CD4-positive, alpha-beta T cell (primary cell): Measurements from ENCODE around the gene MAGI1. TPM values are rescaled to one million over a fixed set of nuclear protein-coding genes. Genes with fewer than 3 reads are reported as not detected.

Experiments used
- ATAC-seq: fragments of 200-7000 bp; cut with Tn5 transposase; one replicate; pipeline ENCODE4 v1.10.0; 2022; ENCODE audit warnings: mild to moderate bottlenecking; ENCODE audit not compliant: poor library complexity
- CTCF ChIA-PET: fragments of 350-600 bp; sonication (Branson Sonifier 250); formaldehyde crosslinking; loops from one replicate; lab custom pipeline; 2021; ENCODE audit warnings: antibody characterized with exemption, inconsistent platforms; lab: Charles Lee
- POLR2A ChIA-PET: fragments of 350-600 bp; sonication (Branson Sonifier 250); formaldehyde crosslinking; loops from one replicate; lab custom pipeline; 2021; ENCODE audit warnings: antibody characterized with exemption, inconsistent platforms; lab: Charles Lee
- DNase-seq, 14 experiments: peaks; one replicate each; pipeline ENCODE4 v3.0.0-alpha.2; 2013 to 2020; ENCODE audit warnings: mixed read lengths in 2 of 14
- H3K27ac ChIP-seq, 2 donors: one replicate each; pipeline versions ENCODE4 v1.5.1 to v1.7.0; 2013; ENCODE audit warnings: low read length in 2 of 2, low read depth in 1 of 2, mild to moderate bottlenecking in 1 of 2
- H3K27me3 ChIP-seq, 2 experiments: 1 replicate in 1 of 2; 2 replicates in 1 of 2; pipeline versions ENCODE4 v1.6.1 to v1.7.0; 2013; ENCODE audit warnings: low read length in 2 of 2, control low read depth in 1 of 2, mild to moderate bottlenecking in 1 of 2, moderate library complexity in 1 of 2; ENCODE audit not compliant: insufficient read depth in 2 of 2, control insufficient read depth in 1 of 2
- H3K36me3 ChIP-seq: one replicate; pipeline ENCODE4 v1.6.1; 2013; ENCODE audit warnings: low read length, control low read depth; ENCODE audit not compliant: insufficient read depth
- H3K4me1 ChIP-seq: one replicate; pipeline ENCODE4 v1.6.1; 2013; ENCODE audit warnings: low read length, control low read depth; ENCODE audit not compliant: insufficient read depth
- H3K4me3 ChIP-seq: one replicate; pipeline ENCODE4 v1.5.1; 2013; ENCODE audit warnings: mild to moderate bottlenecking, low read length, moderate library complexity
- H3K9me3 ChIP-seq, 2 experiments: 1 replicate in 1 of 2; 2 replicates in 1 of 2; pipeline versions ENCODE4 v1.6.1 to v1.7.0; 2013; ENCODE audit warnings: low read length in 2 of 2, mild to moderate bottlenecking in 2 of 2, control low read depth in 1 of 2, moderate library complexity in 1 of 2; ENCODE audit not compliant: control insufficient read depth in 1 of 2, insufficient read depth in 1 of 2
- H3K27ac Mint-ChIP-seq: one replicate; pipeline ENCODE4 v1.8.0; 2020; ENCODE audit warnings: mixed read lengths
- H3K27me3 Mint-ChIP-seq: one replicate; pipeline ENCODE4 v1.8.0; 2021; ENCODE audit warnings: mixed read lengths
- H3K36me3 Mint-ChIP-seq: one replicate; pipeline ENCODE4 v1.8.0; 2021; ENCODE audit warnings: low read depth, mixed read lengths
- H3K4me1 Mint-ChIP-seq: one replicate; pipeline ENCODE4 v1.8.0; 2021; ENCODE audit warnings: low read depth, mixed read lengths
- H3K4me3 Mint-ChIP-seq: one replicate; pipeline ENCODE4 v1.8.0; 2020; ENCODE audit warnings: mild to moderate bottlenecking, mixed read lengths
- H3K9me3 Mint-ChIP-seq: one replicate; pipeline ENCODE4 v1.8.0; 2020; ENCODE audit warnings: mixed read lengths
- CTCF ChIP-seq: fragments of 200-600 bp; IDR thresholded peaks from one replicate; pipeline ENCODE4 v1.8.0; 2022; ENCODE audit warnings: antibody characterized with exemption, mild to moderate bottlenecking
- intact Hi-C, 2 experiments: fragments of 100-400 bp; cut with DNase I in 1 of 2; cut with micrococcal nuclease in 1 of 2; formaldehyde crosslinking; loops; one replicate each; pipeline versions ENCODE4 v1.15.1 to v1.9.0; 2023 to 2025; cut with DNase I, micrococcal nuclease
- total RNA-seq, 174 experiments: library from RNA in 2 of 174; stranded (reverse) in 2 of 174; gene quantifications; one replicate each; pipeline ENCODE4 v1.2.3 and lab custom pipeline; 2021 to 2026

Gene MAGI1
- total RNA-seq, 2 experiments from 2014 or later, result not detected

- POLR2A ChIA-PET, result no interaction called here
- CTCF ChIA-PET, result interaction anchor here (1.9 kb wide), 1 partner anchor 10 kb away, joined by 4 read pairs; no protein-coding TSS in a partner anchor
- Mint-ChIP-seq H3K27me3 (no peaks in the 10 kb centered on the region), H3K27ac (no peak overlapping the region), H3K4me1 (no peaks in the 10 kb centered on the region), H3K4me3 (no peak overlapping the region), H3K9me3 (peaks cover 4% of the 10 kb centered on the region), H3K36me3 (no peaks in the 10 kb centered on the region)
- ATAC-seq (no peak), DNase-seq (no peak)
- H3K4me3 ChIP-seq, result no peak overlapping the region
- H3K9me3 ChIP-seq, result peaks cover 0 to 4% of the 10 kb centered on the region in 2 experiments
- H3K36me3 ChIP-seq, result no peaks in the 10 kb centered on the region
- H3K27ac ChIP-seq, result no peak overlapping the region
- TF ChIP-seq CTCF, result no peak
- H3K4me1 ChIP-seq, result no peaks in the 10 kb centered on the region
- intact Hi-C loops, result no loop called here
- no peaks in the 10 kb centered on the region for H3K27me3 ChIP-seq
Measured at GRCh38 chr3:65995515-65995914, 43.2 kb downstream of the MAGI1 start.

- ChIA-PET POLR2A (no interaction called here), CTCF (interaction anchor here (1.9 kb wide), 1 partner anchor 9 kb away, joined by 4 read pairs; no protein-coding TSS in a partner anchor)
- Histone ChIP-seq H3K27ac (no peak overlapping the region), H3K4me3 (no peak overlapping the region), H3K4me1 (no peaks in the 10 kb centered on the region), H3K36me3 (no peaks in the 10 kb centered on the region), H3K9me3 (peaks cover 0 to 4% of the 10 kb centered on the region in 2 experiments), H3K27me3 (no peaks in the 10 kb centered on the region)
- H3K9me3 Mint-ChIP-seq, result peaks cover 4% of the 10 kb centered on the region
- no peak for ATAC-seq
- no peak for TF ChIP-seq CTCF
- intact Hi-C loops, result no loop called here
- H3K4me3 Mint-ChIP-seq, result no peak overlapping the region
- DNase-seq, result no peak
- H3K27ac Mint-ChIP-seq, result no peak overlapping the region
- H3K27me3 Mint-ChIP-seq, result no peaks in the 10 kb centered on the region
- H3K36me3 Mint-ChIP-seq, result no peaks in the 10 kb centered on the region
- no peaks in the 10 kb centered on the region for H3K4me1 Mint-ChIP-seq
Measured at GRCh38 chr3:65995030-65995429, 43.7 kb downstream of the MAGI1 start.

GRCh38 chr3:65993134-65993900 is 45.4 kb downstream of the MAGI1 start:
- H3K4me1 ChIP-seq, result no peaks in the 10 kb centered on the region
- intact Hi-C loops, result no loop called here
- Mint-ChIP-seq H3K9me3 (peaks cover 4% of the 10 kb centered on the region), H3K4me3 (no peak overlapping the region), H3K4me1 (no peaks in the 10 kb centered on the region), H3K36me3 (no peaks in the 10 kb centered on the region), H3K27me3 (peaks cover 1% of the 10 kb centered on the region), H3K27ac (no peak overlapping the region)
- H3K4me3 ChIP-seq, result no peak overlapping the region
- no peak overlapping the region for H3K27ac ChIP-seq
- ChIA-PET POLR2A (no interaction called here), CTCF (no interaction called here)
- ATAC-seq (no peak), DNase-seq (no peak)
- TF ChIP-seq CTCF, result no peak
- no peaks in the 10 kb centered on the region for H3K27me3 ChIP-seq
- H3K9me3 ChIP-seq, result peaks cover 0 to 4% of the 10 kb centered on the region in 2 experiments
- no peaks in the 10 kb centered on the region for H3K36me3 ChIP-seq
